Thyroid gland (tissue), 4 donors: Measurements from ENCODE around the gene MYPN.

Experiments
- POLR2A ChIP-seq, 2 donors: fragments of 450-650 bp; IDR thresholded peaks; one replicate each; pipeline ENCODE4 v1.6.1; 2017; ENCODE audit warnings: antibody characterized with exemption in 2 of 2, mild to moderate bottlenecking in 2 of 2, moderate library complexity in 1 of 2
- TF ChIP-seq, protein P1 (sequence below), 6 experiments: fragments of 200-600 bp in 3 of 6; fragments of 450-650 bp in 3 of 6; sonication (generic) in 3 of 6; IDR thresholded peaks; one replicate each; pipeline ENCODE4 v1.5.1; 2016 to 2019; ENCODE audit warnings: antibody characterized with exemption in 6 of 6, mild to moderate bottlenecking in 2 of 6, inconsistent platforms in 1 of 6, moderate library complexity in 1 of 6

DNA sequence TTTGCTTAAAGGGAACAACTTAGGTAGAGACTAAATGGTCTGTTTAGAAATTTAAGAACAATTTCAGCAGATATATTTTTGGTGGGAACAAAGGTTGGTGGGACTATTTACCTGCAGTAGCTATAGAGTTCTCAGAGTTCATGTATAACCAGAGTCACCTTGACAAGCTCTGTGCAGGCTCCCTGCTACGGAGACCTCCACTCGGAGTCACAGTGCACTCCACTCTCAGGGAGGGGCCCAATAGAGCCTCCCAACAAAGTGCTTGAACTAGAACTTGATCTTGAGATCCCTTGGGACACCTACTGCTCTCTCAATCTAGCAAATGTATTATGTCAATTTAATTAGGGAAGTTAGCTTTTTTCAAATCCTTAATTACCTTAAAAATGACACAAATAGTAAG is 2.3 kb downstream of the MYPN start:
- TF ChIP-seq, protein P1, sequence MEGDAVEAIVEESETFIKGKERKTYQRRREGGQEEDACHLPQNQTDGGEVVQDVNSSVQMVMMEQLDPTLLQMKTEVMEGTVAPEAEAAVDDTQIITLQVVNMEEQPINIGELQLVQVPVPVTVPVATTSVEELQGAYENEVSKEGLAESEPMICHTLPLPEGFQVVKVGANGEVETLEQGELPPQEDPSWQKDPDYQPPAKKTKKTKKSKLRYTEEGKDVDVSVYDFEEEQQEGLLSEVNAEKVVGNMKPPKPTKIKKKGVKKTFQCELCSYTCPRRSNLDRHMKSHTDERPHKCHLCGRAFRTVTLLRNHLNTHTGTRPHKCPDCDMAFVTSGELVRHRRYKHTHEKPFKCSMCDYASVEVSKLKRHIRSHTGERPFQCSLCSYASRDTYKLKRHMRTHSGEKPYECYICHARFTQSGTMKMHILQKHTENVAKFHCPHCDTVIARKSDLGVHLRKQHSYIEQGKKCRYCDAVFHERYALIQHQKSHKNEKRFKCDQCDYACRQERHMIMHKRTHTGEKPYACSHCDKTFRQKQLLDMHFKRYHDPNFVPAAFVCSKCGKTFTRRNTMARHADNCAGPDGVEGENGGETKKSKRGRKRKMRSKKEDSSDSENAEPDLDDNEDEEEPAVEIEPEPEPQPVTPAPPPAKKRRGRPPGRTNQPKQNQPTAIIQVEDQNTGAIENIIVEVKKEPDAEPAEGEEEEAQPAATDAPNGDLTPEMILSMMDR (IDR thresholded peaks at IDR 0.05): no peak
- TF ChIP-seq POLR2A (IDR thresholded peaks at IDR 0.05): no peak
